Cortex of kidney (tissue), 1 donor: ENCODE data around the gene SLC35F3.
"Not testable (repeated sequence)": the region's sequence is repeated elsewhere in the genome, so short reads cannot be mapped to it uniquely, and the experiment has no call there.

ENCODE experiments used
- DNase-seq: peaks from one replicate; lab custom pipeline; 2025; lab: John Stamatoyannopoulos, UW

SLC35F3 gene

DNA sequence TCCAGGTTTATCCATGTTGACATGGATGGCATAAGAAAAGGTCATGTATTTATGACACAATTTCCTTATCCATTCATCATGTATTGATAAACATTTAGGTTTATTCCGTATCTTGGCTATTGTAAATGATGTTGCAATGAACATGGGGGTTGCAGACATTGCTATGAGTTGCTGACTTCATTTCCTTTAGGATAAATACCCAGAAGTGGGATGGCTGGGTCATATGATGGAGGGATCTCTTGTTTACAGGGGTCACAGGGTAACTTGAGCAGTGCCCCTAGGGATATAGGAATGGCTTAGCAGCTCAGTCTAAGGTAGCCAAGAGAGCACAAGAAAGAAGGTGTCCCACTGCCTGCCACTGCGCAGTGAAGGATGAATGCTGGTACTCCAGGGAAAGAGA, 239.2 kb downstream of the SLC35F3 start:
- DNase-seq, result no peak

DNA sequence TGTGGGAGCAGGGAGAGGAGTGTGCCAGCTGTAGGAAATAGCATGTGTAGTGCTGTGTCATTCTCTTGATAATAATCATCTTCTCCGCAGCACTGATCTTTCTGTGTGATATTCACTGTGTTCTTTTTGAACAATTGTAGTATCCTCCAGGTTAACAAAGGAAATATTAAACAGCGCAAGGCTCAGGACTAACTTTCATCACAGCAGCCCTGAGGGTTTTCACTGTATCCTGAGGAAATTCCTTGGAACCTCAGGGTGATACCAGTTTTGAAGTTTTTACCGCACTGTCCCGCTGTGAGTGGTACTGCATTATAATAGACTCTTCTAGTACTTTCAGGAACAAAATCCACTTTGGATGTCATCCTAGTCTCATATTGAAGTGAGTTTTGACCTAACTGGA, 240.4 kb downstream of the SLC35F3 start:
- DNase-seq, result no peak

DNA sequence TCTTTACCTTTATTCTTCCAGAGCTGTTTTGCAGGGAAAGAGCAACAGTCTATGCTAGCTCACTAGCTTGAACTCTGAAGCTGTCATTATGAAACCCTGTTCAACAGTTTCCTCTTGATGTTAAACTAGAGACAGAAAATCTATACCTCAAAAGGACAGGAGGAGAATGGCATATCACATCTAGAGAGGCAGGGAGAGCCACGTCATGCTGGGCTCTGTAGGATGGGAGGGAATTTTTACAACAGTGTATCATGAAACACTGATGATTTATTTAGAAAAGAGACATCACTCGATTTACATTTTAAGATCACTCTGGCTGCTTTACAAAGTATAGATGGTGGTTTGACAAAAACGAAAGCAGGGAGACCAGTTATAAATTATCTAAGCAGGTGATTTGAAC, 243.9 kb downstream of the SLC35F3 start:
- DNase-seq, result no peak

DNA sequence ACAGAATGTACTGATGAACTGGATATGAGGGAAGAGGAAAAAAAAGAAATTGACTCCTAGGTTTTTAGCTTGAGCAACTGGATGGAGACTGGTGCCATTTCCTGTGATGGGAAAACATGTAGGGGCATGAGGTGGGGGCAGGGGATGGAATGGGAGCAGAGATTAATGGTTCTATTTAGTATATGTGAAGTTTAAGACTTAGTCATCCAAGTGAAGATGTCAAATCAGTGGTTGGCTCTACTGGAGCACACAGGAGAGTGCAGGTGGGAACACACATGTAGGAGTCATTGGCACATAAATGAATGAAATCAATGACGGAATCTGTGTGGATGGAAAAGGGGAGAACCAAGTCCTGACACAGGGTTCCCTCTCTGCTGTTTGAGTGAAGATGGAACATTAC, 244.3 kb downstream of the SLC35F3 start:
- DNase-seq, result no peak

DNA sequence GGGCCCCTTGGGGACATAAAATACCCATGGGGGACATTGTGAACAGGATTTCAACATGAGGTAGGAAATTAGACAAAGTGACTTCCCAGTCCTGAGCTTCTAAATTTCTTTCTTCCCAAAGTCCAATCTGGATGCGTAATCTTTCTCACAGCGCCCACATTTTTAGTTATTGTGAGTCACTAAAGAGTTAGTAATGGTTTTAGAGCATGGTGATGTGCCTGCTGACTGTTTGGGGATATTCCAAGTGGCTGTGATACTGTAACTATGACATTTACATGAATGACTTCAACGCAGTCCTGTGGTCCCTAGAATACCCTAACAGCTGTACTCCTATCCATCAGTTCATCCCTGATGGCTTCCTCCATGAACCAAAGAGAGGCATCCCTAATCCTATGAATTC, 244.7 kb downstream of the SLC35F3 start:
- DNase-seq, result no peak

GRCh38 chr1:234150892-234151291, 246.4 kb downstream of the SLC35F3 start:
- DNase-seq, result no peak

- DNase-seq, result not testable (repeated sequence)
Measured at GRCh38 chr1:234152344-234152743, 247.9 kb downstream of the SLC35F3 start.

DNA sequence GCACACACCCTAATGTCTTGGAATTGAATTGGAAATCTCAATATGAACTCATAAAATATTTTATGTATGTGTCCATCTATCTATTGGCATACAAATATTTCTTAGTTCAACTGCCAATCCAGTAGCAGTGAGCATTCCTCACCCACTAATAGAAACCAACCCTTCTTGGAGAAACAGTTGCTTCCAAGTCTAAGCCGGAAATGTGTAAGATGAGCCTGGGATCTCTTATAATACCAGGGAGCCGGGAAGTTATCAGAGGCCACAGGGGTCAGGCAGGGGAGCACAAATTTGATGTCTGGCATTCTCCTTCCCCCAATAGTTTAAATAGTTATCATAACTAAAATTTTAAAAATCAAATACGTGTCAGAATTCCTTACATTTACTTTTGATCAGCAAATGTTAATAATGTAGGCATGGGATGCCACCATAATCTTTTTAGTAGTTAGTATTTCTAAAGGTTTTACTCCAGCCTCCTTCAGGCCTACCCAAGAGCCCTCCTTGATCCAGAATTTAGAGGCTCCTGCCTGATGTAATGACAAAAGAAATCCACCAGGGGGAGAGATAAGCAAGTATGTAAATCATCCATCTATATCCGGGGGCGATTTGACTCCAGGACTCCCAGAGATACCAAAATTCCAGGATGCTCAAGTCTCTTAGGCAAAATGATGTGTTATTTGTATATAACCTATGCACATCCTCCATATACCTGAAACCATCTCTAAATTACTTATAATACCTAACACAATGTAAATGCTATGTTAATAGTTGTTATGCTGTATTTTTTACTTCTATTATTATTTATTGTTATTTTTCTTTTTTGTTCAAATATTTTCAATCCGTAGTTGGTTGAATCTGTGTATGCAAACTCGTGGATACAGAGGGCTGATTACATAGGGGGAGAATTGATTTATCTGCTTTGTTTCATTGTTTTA, 250.1 kb downstream of the SLC35F3 start:
- no peak for DNase-seq

- no peak for DNase-seq
Measured at GRCh38 chr1:234162661-234163060, 258.2 kb downstream of the SLC35F3 start.

DNA sequence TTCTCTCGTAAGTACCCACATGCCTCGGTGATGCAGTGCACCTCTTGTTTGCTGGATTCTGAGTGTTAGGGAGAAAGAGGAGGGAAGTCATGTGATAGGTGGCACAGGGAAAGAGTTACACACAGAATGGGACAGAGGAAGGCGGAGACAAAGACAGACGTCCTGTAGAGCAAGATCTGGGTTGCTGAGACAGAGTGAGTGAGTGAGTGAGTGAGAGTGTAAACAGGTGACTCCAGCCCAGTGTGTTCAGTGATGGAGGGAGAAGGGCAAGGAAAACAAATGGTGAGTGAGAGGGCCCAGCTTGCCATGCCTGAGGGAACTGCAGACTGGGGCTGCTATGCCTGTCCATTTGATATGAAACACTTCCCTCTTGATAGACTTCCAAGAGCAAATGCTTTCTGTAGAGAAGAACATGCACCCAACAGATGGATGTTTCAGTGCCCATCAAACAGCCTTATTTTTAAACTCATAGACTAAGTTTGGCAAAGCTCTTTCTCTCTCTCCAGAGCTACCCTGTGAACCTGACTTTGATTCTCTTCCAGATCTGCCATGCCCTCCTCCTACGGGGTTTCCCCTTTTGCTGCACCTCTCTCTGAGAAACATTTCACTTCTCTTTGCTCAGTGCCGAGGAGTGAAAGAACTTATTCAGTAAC, 258.9 kb downstream of the SLC35F3 start:
- no peak for DNase-seq

DNA sequence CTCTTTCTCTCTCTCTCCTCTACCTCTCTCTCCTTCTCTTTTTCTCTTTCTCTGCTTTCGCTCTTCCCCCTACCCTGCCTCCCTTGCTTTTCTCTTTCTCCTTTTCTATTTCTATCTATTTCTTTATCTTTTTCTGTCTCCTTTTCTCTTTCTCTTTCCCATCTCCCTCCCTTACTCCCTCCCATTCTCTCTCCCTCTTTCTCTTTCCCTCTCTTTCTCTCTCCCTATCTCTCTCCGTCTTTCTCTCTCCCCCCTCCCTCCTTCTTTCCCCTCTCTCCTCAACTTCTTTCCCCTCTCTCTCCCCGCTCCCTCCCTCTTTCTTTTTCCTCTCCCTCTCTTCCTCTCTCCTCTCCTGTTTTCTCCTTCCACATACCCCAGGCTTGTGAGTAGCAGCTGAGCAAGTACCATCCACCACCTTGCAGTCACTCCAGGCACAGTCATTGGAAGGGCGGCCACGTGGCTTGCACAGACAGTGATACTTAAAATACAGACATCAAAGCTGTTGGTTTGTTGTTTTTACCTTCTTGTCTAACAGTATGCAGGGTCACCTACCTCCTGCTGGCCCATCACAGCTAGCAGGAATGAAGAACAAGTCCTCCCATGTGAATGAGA, 259.7 kb downstream of the SLC35F3 start:
- no peak for DNase-seq

DNA sequence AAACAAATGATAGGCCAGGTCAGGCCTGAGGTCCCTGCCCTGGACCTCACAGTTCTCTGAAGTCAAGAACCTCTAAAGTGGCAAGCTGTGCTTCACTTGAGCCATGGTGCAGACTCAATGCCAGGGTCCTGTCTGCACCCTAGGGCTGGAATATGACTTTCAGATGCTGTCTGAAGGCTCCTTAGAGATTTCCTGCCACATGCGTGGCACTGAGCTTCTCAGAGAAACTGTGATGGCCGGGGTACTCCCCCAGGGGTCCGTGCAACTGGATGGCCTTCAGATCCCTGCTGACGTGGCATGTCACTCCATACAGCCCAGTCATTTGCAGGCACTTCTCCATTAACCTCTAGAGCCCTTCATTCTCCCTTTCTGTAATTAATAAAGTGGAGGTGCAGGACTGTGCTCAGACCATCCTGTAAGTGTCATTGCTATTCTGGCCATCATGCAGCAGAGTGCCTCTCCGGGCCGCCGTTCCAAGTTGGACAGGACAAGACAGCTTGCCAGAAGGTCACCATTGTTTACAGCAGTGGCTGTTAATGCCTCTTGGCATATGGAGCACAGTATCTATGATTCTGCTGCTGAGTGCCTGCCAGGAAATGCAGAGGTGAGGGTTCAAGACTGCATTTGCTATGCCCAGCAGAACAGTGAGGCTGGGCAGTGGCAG, 263.7 kb downstream of the SLC35F3 start:
- DNase-seq, result no peak

DNA sequence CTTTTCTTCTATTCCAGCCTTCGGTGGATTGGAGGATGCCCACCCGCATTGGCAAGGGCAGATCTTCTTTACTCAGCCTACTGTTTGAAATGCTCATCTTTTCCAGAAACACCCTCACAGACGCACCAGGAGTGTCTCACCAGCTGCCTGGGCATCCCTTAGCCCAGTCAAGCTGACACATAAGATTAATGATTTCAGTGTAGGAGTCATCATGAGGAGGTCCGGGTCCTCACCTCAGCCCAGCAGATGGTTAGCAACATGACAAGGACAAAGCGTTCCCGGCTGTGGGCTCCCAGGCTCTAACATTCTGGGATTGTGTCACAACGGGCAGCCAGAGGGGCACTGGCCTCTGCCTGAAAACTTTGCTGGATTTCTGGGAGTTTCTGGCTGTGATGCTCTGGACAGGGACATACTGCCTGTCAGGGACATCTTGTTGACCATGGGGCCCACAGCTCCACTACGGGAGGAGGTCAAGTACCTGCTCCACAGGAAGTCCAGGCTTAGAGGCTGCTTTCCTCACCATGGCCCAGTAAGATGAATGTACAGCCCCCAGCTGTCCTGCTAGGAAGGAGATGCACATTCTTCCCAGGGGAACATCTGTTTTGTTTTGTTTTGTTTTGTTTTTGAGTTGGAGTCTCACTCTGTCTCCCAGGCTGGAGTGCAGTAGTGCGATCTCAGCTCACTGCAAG, 264.8 kb downstream of the SLC35F3 start:
- DNase-seq, result no peak

- DNase-seq, result no peak
Measured at GRCh38 chr1:234170067-234170466, 265.6 kb downstream of the SLC35F3 start.

DNA sequence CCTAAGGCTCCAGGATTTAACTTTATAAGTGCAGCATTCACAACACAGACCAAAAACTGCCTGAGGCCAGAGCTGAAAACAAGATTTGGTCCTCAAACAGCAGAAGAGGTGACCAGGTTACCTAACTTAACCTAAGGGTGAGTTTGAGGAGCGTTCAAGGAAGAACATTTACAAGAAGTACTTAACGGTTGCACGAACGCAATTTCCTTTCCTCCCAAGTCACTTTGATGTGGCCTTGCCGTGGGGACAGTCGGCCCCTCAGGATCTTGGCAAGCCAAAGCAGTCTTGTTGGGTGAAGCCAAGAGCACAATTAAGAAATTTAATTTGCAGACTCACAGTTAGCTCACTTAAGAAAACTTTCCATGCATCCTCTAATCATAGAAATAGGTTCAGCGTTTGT, 266.1 kb downstream of the SLC35F3 start:
- DNase-seq, result no peak

GRCh38 chr1:234173968-234174367, 269.5 kb downstream of the SLC35F3 start:
- no peak for DNase-seq

GRCh38 chr1:234175363-234175762, 270.9 kb downstream of the SLC35F3 start:
- DNase-seq, result no peak

DNA sequence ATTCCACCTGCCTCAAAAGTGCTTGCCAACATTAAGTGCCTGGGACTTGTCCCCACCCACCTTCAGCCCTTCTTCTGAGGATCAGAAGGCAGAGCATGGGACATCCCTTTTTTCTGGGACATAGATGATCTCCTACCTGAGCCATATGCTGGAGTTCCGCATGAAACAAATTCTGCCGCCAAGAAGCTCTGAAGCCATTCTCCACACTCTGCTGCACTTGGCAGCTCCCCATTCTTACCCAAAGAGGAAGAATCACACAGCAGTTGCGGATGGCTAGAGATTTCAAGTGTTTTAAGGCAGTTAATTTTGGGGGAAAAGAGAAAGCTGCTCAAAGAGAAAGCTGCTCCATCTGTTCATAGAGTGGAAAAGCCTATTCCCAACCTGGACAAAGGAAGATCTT, 271.5 kb downstream of the SLC35F3 start:
- DNase-seq, result no peak

DNA sequence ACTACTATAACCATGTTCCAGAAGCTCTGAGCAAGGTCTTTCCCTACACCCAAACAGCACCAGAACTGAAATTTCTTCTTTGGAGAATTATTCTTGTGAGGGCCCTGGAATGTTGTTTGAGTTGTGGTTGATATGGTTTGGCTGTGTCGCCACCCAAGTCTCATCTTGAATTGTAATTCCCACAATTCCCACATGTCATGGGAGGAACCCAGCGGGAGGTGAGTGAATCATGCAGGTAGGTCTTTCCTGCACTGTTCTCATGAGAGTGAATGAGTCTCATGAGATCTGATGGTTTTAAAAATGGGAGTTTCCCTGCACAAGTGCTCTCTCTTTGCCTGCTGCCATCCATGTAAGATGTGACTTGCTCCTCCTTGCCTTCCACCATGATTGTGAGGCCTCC, 272.4 kb downstream of the SLC35F3 start:
- not testable (repeated sequence) for DNase-seq

DNA sequence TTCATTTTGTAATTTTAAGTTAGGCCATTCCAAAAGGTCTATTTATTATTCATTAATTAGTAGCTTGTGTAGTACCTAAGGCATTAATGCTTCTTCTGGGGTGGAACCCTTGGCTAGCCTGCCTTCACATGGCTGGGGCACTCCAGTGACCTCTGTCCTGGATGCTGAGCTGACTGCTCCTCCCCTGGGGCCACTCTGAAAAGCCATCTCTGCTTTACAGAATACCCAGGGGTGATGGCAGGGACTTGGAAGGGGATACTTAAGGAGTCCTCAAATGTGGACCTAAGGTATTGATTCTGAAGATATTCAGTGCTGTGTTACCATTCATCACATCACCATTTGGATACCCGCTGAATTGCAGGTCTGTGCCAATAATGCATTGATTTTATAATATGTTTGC, 281.0 kb downstream of the SLC35F3 start:
- no peak for DNase-seq

- DNase-seq, result no peak
Measured at GRCh38 chr1:234186037-234186688, 281.7 kb downstream of the SLC35F3 start.
